ENCODE measurements around the gene EPHA8.

Gene EPHA8

GRCh38 chr1:22563671-22564602 lies 648 bp downstream of the EPHA8 start:
- peaks cover 11 to 96% (median 53%) of the 10 kb centered on the region in 3 experiments for H3K27me3 ChIP-seq (ENCODE audit: control insufficient read depth in 3 of 3, insufficient read depth in 3 of 3, low read depth in 1 of 3, low read length in 3 of 3)
- peak overlapping the region; percentile 15 for H3K18ac ChIP-seq (ENCODE audit: low read length)
- H2BK12ac ChIP-seq (ENCODE audit: low read length) = no peak overlapping the region
- H2BK5ac ChIP-seq (ENCODE audit: low read length) = no peak overlapping the region
- no peak overlapping the region for H4K91ac ChIP-seq (ENCODE audit: low read depth, low read length, poor library complexity)
- H3K36me3 ChIP-seq (replicated peaks in 1 of 2; ENCODE audit: control insufficient read depth in 2 of 2, insufficient read depth in 2 of 2, low read length in 2 of 2) = no peaks in the 10 kb centered on the region
- no peak overlapping the region for H3K9ac ChIP-seq (ENCODE audit: low read depth, low read length, poor library complexity)
- no peak overlapping the region for H3K4ac ChIP-seq (ENCODE audit: low read length)
- no CpG with 5 or more reads among the region's 57 CpGs for WGBS, 2 donors (ENCODE audit: extremely low coverage in 2 of 2, insufficient read length in 2 of 2, insufficient replicate concordance in 1 of 2)
- no peak overlapping the region for H2BK15ac ChIP-seq (ENCODE audit: low read length)
- no peak overlapping the region for H2BK120ac ChIP-seq (ENCODE audit: low read depth, low read length)
- H2AK5ac ChIP-seq (ENCODE audit: low read depth, low read length) = no peak overlapping the region
- no peaks in the 10 kb centered on the region for H3K79me1 ChIP-seq (ENCODE audit: low read depth, low read length)
- peak overlapping the region; percentile 36 for H3K23ac ChIP-seq (ENCODE audit: low read depth, low read length, poor library complexity)
- H3K27ac ChIP-seq (replicated peaks; ENCODE audit: low read length) = no peak overlapping the region
- peak overlapping the region; percentile 49 for H2AFZ ChIP-seq (ENCODE audit: low read length)
- peak overlapping the region; percentile 28 to 71 for H3K4me3 ChIP-seq (ENCODE audit: low read length in 2 of 2)
- peak overlapping the region; percentile 78 for H3K4me2 ChIP-seq (ENCODE audit: insufficient read depth, low read length, poor library complexity, severe bottlenecking)
- no peak overlapping the region for H4K8ac ChIP-seq (ENCODE audit: low read depth, low read length)
- no peak overlapping the region for H3K14ac ChIP-seq (ENCODE audit: low read length)
- H3K4me1 ChIP-seq (ENCODE audit: control insufficient read depth in 2 of 2, insufficient read depth in 1 of 2, low read depth in 1 of 2, low read length in 2 of 2) = peaks cover 8 to 9% of the 10 kb centered on the region in 2 donors
- DNase-seq (ENCODE audit: low spot score) = no peak
- no peaks in the 10 kb centered on the region for H3K9me3 ChIP-seq (replicated peaks in 1 of 2; ENCODE audit: control insufficient read depth in 2 of 2, insufficient read depth in 1 of 2, low read depth in 1 of 2, low read length in 2 of 2)

GRCh38 chr1:22566161-22566560 lies 2.9 kb downstream of the EPHA8 start:
- Histone ChIP-seq H3K4me1 (ENCODE audit: control insufficient read depth in 2 of 2, insufficient read depth in 1 of 2, low read depth in 1 of 2, low read length in 2 of 2) (peaks cover 9 to 10% of the 10 kb centered on the region in 2 donors), H3K4me2 (ENCODE audit: insufficient read depth, low read length, poor library complexity, severe bottlenecking) (no peak overlapping the region), H2AK5ac (ENCODE audit: low read depth, low read length) (no peak overlapping the region), H3K9ac (ENCODE audit: low read depth, low read length, poor library complexity) (no peak overlapping the region), H3K4ac (ENCODE audit: low read length) (no peak overlapping the region), H3K27me3 (ENCODE audit: control insufficient read depth in 3 of 3, insufficient read depth in 3 of 3, low read depth in 1 of 3, low read length in 3 of 3) (peaks cover 11 to 85% (median 39%) of the 10 kb centered on the region in 3 experiments), H3K18ac (ENCODE audit: low read length) (no peak overlapping the region), H4K8ac (ENCODE audit: low read depth, low read length) (no peak overlapping the region), H2BK120ac (ENCODE audit: low read depth, low read length) (no peak overlapping the region), H2AFZ (ENCODE audit: low read length) (no peak overlapping the region), H3K27ac (replicated peaks; ENCODE audit: low read length) (no peak overlapping the region), H3K36me3 (replicated peaks in 1 of 2; ENCODE audit: control insufficient read depth in 2 of 2, insufficient read depth in 2 of 2, low read length in 2 of 2) (no peaks in the 10 kb centered on the region), H3K14ac (ENCODE audit: low read length) (no peak overlapping the region), H4K91ac (ENCODE audit: low read depth, low read length, poor library complexity) (no peak overlapping the region), H3K79me1 (ENCODE audit: low read depth, low read length) (no peaks in the 10 kb centered on the region), H3K4me3 (ENCODE audit: low read length in 2 of 2) (no peak overlapping the region), H3K23ac (ENCODE audit: low read depth, low read length, poor library complexity) (no peak overlapping the region), H2BK15ac (ENCODE audit: low read length) (no peak overlapping the region), H2BK12ac (ENCODE audit: low read length) (no peak overlapping the region), H3K9me3 (replicated peaks in 1 of 2; ENCODE audit: control insufficient read depth in 2 of 2, insufficient read depth in 1 of 2, low read depth in 1 of 2, low read length in 2 of 2) (peaks cover 0 to 2% of the 10 kb centered on the region in 2 donors), H2BK5ac (ENCODE audit: low read length) (no peak overlapping the region)
- no peak for DNase-seq (ENCODE audit: low spot score)
- no CpG with 5 or more reads among the region's 14 CpGs for WGBS, 2 donors (ENCODE audit: extremely low coverage in 2 of 2, insufficient read length in 2 of 2, insufficient replicate concordance in 1 of 2)

DNA sequence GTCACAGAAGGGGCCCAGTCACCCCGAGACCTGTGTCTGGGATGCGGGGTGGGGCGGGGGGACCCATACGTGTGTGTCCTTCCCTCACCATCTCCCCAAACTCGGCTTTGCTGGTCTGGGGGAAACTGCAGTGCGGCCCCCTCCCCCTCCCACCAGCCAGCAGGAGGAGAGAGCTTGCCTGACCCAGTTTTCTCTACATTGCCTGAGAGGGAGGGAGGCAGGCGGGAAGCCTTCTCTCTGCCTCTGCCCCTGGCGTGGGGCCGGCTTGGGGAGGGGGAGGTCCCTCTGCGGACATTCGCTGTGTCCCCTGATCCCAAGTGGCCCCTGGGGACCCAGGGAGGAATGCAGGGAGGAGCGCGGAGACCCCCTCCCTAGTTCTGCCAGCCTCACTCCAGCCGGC lies 3.9 kb downstream of the EPHA8 start:
- Histone ChIP-seq H3K79me1 (ENCODE audit: low read depth, low read length) (no peaks in the 10 kb centered on the region), H2BK120ac (ENCODE audit: low read depth, low read length) (no peak overlapping the region), H3K4me1 (ENCODE audit: control insufficient read depth in 2 of 2, insufficient read depth in 1 of 2, low read depth in 1 of 2, low read length in 2 of 2) (peaks cover 9 to 10% of the 10 kb centered on the region in 2 donors), H3K4ac (ENCODE audit: low read length) (no peak overlapping the region), H2BK12ac (ENCODE audit: low read length) (no peak overlapping the region), H2BK15ac (ENCODE audit: low read length) (no peak overlapping the region), H3K9me3 (replicated peaks in 1 of 2; ENCODE audit: control insufficient read depth in 2 of 2, insufficient read depth in 1 of 2, low read depth in 1 of 2, low read length in 2 of 2) (peaks cover 0 to 2% of the 10 kb centered on the region in 2 donors), H2AFZ (ENCODE audit: low read length) (no peak overlapping the region), H3K36me3 (replicated peaks in 1 of 2; ENCODE audit: control insufficient read depth in 2 of 2, insufficient read depth in 2 of 2, low read length in 2 of 2) (no peaks in the 10 kb centered on the region), H3K23ac (ENCODE audit: low read depth, low read length, poor library complexity) (peak overlapping the region; percentile 38), H3K18ac (ENCODE audit: low read length) (peak overlapping the region; percentile 79), H3K4me3 (ENCODE audit: low read length in 2 of 2) (no peak overlapping the region), H2BK5ac (ENCODE audit: low read length) (no peak overlapping the region), H3K14ac (ENCODE audit: low read length) (no peak overlapping the region), H4K91ac (ENCODE audit: low read depth, low read length, poor library complexity) (no peak overlapping the region), H3K27me3 (ENCODE audit: control insufficient read depth in 3 of 3, insufficient read depth in 3 of 3, low read depth in 1 of 3, low read length in 3 of 3) (peaks cover 10 to 82% (median 30%) of the 10 kb centered on the region in 3 experiments), H3K4me2 (ENCODE audit: insufficient read depth, low read length, poor library complexity, severe bottlenecking) (no peak overlapping the region), H3K27ac (replicated peaks; ENCODE audit: low read length) (no peak overlapping the region), H2AK5ac (ENCODE audit: low read depth, low read length) (no peak overlapping the region), H3K9ac (ENCODE audit: low read depth, low read length, poor library complexity) (no peak overlapping the region), H4K8ac (ENCODE audit: low read depth, low read length) (no peak overlapping the region)
- no CpG with 5 or more reads among the region's 14 CpGs for WGBS, 2 donors (ENCODE audit: extremely low coverage in 2 of 2, insufficient read length in 2 of 2, insufficient replicate concordance in 1 of 2)
- no peak for DNase-seq (ENCODE audit: low spot score)

GRCh38 chr1:22567994-22568393 lies 4.7 kb downstream of the EPHA8 start:
- H3K4me3 ChIP-seq (ENCODE audit: low read length in 2 of 2) = no peak overlapping the region
- no peaks in the 10 kb centered on the region for H3K79me1 ChIP-seq (ENCODE audit: low read depth, low read length)
- H2BK12ac ChIP-seq (ENCODE audit: low read length) = no peak overlapping the region
- no peak overlapping the region for H3K4ac ChIP-seq (ENCODE audit: low read length)
- H3K4me2 ChIP-seq (ENCODE audit: insufficient read depth, low read length, poor library complexity, severe bottlenecking) = no peak overlapping the region
- no peak for DNase-seq (ENCODE audit: low spot score)
- peaks cover 9% of the 10 kb centered on the region in 2 donors for H3K4me1 ChIP-seq (ENCODE audit: control insufficient read depth in 2 of 2, insufficient read depth in 1 of 2, low read depth in 1 of 2, low read length in 2 of 2)
- WGBS, 2 donors (ENCODE audit: extremely low coverage in 2 of 2, insufficient read length in 2 of 2, insufficient replicate concordance in 1 of 2) = no CpG with 5 or more reads among the region's 6 CpGs
- H3K9ac ChIP-seq (ENCODE audit: low read depth, low read length, poor library complexity) = no peak overlapping the region
- H3K23ac ChIP-seq (ENCODE audit: low read depth, low read length, poor library complexity) = no peak overlapping the region
- H2AK5ac ChIP-seq (ENCODE audit: low read depth, low read length) = no peak overlapping the region
- H3K27ac ChIP-seq (replicated peaks; ENCODE audit: low read length) = no peak overlapping the region
- no peak overlapping the region for H2BK15ac ChIP-seq (ENCODE audit: low read length)
- no peak overlapping the region for H3K14ac ChIP-seq (ENCODE audit: low read length)
- no peak overlapping the region for H2AFZ ChIP-seq (ENCODE audit: low read length)
- no peak overlapping the region for H3K18ac ChIP-seq (ENCODE audit: low read length)
- H3K27me3 ChIP-seq (ENCODE audit: control insufficient read depth in 3 of 3, insufficient read depth in 3 of 3, low read depth in 1 of 3, low read length in 3 of 3) = peaks cover 3 to 81% (median 22%) of the 10 kb centered on the region in 3 experiments
- H4K91ac ChIP-seq (ENCODE audit: low read depth, low read length, poor library complexity) = no peak overlapping the region
- peaks cover 0 to 2% of the 10 kb centered on the region in 2 donors for H3K9me3 ChIP-seq (replicated peaks in 1 of 2; ENCODE audit: control insufficient read depth in 2 of 2, insufficient read depth in 1 of 2, low read depth in 1 of 2, low read length in 2 of 2)
- no peak overlapping the region for H4K8ac ChIP-seq (ENCODE audit: low read depth, low read length)
- no peak overlapping the region for H2BK120ac ChIP-seq (ENCODE audit: low read depth, low read length)
- no peaks in the 10 kb centered on the region for H3K36me3 ChIP-seq (replicated peaks in 1 of 2; ENCODE audit: control insufficient read depth in 2 of 2, insufficient read depth in 2 of 2, low read length in 2 of 2)
- no peak overlapping the region for H2BK5ac ChIP-seq (ENCODE audit: low read length)

Data from neuronal stem cell (in vitro differentiated cells).